Measurements from ENCODE around the gene CTAGE9.
"Not testable (repeated sequence)": the region's sequence is repeated elsewhere in the genome, so short reads cannot be mapped to it uniquely, and the experiment has no call there.

The CTAGE9 gene

DNA sequence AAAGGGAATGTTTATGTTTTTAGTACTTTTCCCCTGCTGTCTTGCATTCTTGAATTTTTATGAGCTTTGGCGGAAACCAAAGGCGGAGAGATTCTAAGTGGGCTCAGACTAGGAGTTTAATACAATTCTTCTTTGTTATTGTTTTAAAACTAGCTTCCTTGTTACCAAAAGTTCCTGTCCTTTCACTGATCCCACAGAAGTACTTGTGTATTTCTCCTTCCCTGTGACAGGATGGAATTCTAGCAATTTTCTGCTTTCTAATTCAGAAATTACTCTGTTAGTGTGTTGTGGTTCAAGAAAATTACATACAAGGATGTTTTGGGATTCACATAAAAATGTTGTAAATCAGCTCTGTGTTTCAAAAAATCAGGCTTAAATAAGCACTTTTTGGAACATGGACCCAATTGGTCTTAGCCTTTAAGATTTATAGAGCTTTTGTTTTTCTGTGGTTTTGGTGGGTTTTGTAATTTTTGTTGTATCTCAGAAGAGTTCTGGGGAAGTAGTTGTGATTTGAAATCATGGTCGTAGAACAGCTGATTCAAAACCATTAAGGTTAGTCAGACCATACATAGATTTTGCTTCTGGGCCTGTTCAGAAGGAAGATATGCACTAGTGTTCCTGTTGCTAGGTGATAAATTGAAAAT is 17.6 kb upstream of the CTAGE9 start:
- DNase-seq = no peak

GRCh38 chr6:131727868-131728267 is 17.1 kb upstream of the CTAGE9 start:
- DNase-seq = no peak

- DNase-seq = no peak
Measured at GRCh38 chr6:131727467-131727866, 16.6 kb upstream of the CTAGE9 start.

DNA sequence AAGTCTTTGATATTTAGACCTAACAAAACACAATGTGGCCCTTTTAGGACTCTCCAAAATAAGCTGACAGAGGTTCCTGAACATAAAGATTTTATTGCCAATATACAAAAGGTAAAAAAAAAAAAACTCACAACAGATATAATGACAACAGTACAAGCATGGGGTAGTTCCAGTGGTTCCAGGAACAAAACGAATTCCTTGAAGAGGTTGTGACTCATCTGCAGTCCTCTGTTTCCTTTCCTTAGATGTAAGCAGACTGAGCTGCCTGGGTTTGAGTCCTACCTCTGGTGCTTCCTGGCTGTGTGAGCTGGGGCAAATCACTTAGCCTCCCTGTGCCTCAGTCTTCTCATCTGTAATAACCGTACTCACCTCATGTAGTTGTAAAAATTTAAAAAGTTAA is 13.3 kb upstream of the CTAGE9 start:
- DNase-seq = no peak

GRCh38 chr6:131721161-131721560 is 10.3 kb upstream of the CTAGE9 start:
- DNase-seq = no peak

- no peak for DNase-seq
Measured at GRCh38 chr6:131717836-131718542, 7.2 kb upstream of the CTAGE9 start.

- not testable (repeated sequence) for DNase-seq
Measured at GRCh38 chr6:131715567-131715966, 4.8 kb upstream of the CTAGE9 start.

- DNase-seq = not testable (repeated sequence)
Measured at GRCh38 chr6:131703905-131704304, 6.9 kb downstream of the CTAGE9 start.

DNA sequence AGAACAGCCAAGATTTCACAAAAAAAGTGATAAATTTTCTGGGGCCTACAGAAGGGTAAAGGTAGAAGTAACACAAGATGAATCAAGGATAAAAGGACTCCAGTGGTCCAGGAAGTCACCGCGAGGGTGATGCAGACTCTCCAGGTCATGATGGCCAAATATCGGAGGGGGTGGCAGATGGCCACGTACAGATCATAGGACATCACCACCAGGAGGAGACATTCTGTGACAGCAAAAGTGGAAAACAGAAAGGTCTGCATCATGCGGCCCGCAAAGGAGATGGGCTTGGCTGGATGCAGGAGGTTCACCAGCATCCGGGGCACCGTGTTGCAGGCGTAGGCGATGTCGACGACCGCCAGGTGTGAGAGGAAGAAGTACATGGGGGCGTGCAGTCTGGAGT is 10.0 kb downstream of the CTAGE9 start:
- DNase-seq = not testable (repeated sequence)

- DNase-seq = no peak
Measured at GRCh38 chr6:131696956-131697355, 13.9 kb downstream of the CTAGE9 start.

- peak in 1 of 2 experiments; percentile 57 for DNase-seq
Measured at GRCh38 chr6:131694832-131695426, 15.9 kb downstream of the CTAGE9 start.

- no peak for DNase-seq
Measured at GRCh38 chr6:131693384-131693783, 17.4 kb downstream of the CTAGE9 start.

- DNase-seq = no peak
Measured at GRCh38 chr6:131692589-131692988, 18.2 kb downstream of the CTAGE9 start.

GRCh38 chr6:131692031-131692430 is 18.8 kb downstream of the CTAGE9 start:
- DNase-seq = no peak

DNA sequence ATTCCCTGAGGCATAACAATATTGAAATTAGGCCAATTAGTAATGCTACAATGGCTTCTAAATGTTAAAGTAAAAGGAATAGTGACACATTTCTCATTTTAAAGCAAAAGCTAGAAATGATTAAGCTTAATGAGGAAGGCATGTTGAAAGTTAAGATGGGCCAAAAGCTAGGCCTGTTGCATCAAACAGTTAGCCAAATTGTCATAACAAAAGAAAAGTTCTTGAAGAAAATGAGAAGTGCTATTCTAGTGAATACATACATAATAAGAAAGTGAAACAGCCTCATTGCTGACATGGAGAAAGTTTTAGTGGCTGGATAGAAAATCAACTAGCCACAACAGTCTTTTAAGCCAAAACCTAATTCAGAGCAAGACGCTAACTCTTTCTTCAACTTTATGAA is 22.5 kb downstream of the CTAGE9 start:
- DNase-seq = no peak

GRCh38 chr6:131687022-131687421 is 23.8 kb downstream of the CTAGE9 start:
- DNase-seq = no peak

DNA sequence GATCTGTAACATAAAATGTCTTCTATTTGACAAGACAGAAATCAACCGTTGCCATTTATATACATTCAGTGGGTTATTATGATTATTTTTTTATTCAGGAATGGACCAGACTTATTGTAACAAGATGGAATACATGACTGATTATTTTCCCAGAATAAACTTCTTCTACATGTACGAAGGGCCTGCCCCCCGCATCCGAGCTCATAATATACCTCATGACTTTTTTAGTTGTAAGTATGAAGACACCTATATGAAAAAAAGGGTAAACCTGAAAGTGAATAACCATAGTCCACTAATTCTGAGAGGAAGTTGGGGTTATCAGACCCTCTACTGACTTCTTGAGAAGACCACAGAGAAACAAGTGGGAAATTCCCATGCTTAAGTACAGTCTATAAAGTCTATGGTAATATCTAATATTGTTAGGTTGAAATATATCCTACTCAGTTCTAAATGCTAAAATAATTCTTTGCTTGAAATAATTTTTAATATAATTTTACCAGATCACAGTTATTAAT is 25.5 kb downstream of the CTAGE9 start:
- no peak for DNase-seq

DNA sequence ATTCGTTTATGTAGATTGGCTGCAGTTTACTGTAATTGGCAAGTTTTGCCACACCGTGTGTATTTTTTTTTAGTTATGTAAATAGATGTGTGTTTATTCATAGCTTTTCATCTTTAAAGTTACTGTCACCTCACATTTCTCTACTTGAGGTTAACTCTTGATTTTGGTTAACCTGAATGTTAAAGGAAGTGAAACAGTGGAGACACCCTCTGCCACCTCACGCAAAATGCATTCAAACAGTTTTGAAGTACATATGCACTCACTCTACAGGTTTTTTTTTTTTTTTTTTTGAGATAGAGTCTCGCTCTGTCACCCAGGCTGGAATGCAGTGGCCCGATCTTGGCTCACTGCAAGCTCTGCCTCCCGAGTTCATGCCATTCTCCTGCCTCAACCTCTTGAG is 27.3 kb downstream of the CTAGE9 start:
- no peak for DNase-seq

- no peak for DNase-seq
Measured at GRCh38 chr6:131682442-131682841, 28.4 kb downstream of the CTAGE9 start.

DNA sequence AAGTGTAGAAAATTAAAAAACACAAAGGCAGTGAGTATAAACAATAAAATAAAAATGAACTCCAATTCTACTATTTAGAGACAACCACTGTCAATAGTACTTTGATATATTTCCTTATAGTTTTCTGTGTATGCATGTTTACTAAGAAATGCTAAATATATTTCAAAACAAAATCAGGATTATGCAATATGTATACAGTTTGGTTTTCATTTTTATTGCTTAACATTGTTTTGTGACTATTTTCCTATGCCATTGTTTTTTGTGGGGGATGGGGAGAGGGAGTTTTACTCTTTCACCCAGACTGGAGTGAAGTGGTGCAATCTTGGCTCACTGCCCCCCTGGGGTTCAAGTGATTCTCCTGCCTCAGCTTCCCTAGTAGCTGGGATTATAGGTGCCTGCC is 29.2 kb downstream of the CTAGE9 start:
- no peak for DNase-seq

GRCh38 chr6:131680868-131681267 is 29.9 kb downstream of the CTAGE9 start:
- no peak for DNase-seq

DNA sequence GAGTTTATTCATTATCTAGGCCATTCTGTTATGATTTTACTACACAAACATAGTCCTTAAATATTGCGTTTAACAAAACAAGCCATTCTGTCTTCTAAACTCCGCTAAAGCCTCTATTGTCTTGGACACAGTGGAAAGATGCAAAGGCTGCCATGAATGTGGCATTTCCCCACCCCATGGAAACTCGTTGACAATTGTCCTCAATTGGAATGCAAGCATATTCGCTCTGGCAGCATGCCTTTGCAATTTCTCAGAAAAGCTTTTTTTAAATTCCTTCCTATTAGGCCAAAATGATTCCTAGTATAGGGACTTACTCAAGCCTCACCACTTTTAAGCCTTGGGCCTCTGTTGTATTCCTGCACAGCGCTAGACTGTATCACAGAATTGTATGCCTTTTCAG is 32.4 kb downstream of the CTAGE9 start:
- no peak for DNase-seq

GRCh38 chr6:131673184-131673583 is 37.6 kb downstream of the CTAGE9 start:
- no peak for DNase-seq

- no peak for DNase-seq
Measured at GRCh38 chr6:131669891-131670290, 40.9 kb downstream of the CTAGE9 start.

Measured in SW 1271 (cell line).